Glutamatergic neuron (in vitro differentiated cells): Measurements from ENCODE around the gene BTBD8. TPM values are rescaled to one million over a fixed set of nuclear protein-coding genes. Genes with fewer than 3 reads are reported as not detected.
A peak's percentile ranks its signal among the peaks of the same experiment; 100 is the strongest.

Experiments
- DNase-seq: peaks from one replicate; pipeline ENCODE4 v3.0.0; 2022
- H3K27ac Mint-ChIP-seq: one replicate; pipeline ENCODE4 v1.8.0; 2020; ENCODE audit warnings: mild to moderate bottlenecking, mixed read lengths, inconsistent platforms; ENCODE audit not compliant: unreplicated experiment
- H3K27me3 Mint-ChIP-seq: one replicate; pipeline ENCODE4 v1.8.0; 2020; ENCODE audit warnings: mild to moderate bottlenecking, moderate library complexity, mixed read lengths, inconsistent platforms; ENCODE audit not compliant: unreplicated experiment
- H3K36me3 Mint-ChIP-seq: one replicate; pipeline ENCODE4 v1.8.0; 2020; ENCODE audit warnings: mild to moderate bottlenecking, mixed read lengths, inconsistent platforms; ENCODE audit not compliant: unreplicated experiment
- H3K4me1 Mint-ChIP-seq: one replicate; pipeline ENCODE4 v1.8.0; 2020; ENCODE audit warnings: mild to moderate bottlenecking, low read depth, mixed read lengths, inconsistent platforms; ENCODE audit not compliant: unreplicated experiment
- H3K4me3 Mint-ChIP-seq: one replicate; pipeline ENCODE4 v1.8.0; 2020; ENCODE audit warnings: mild to moderate bottlenecking, mixed read lengths, inconsistent platforms; ENCODE audit not compliant: unreplicated experiment
- H3K9me3 Mint-ChIP-seq: one replicate; pipeline ENCODE4 v1.8.0; 2020; ENCODE audit warnings: mild to moderate bottlenecking, moderate library complexity, mixed read lengths, inconsistent platforms; ENCODE audit not compliant: unreplicated experiment
- CTCF ChIP-seq: fragments of 200-600 bp; sonication (generic); IDR thresholded peaks from one replicate; pipeline ENCODE4 v1.5.0; 2021; ENCODE audit not compliant: partially characterized antibody, unreplicated experiment
- total RNA-seq: library from RNA; stranded (reverse); fragmentation: NEBNext Ultra II Directional; extraction: Animal tissue kit (Norgen Biotek cat#: 25700); gene quantifications from one replicate; pipeline ENCODE4 v1.2.1, GENCODE V29; 2021; ENCODE audit not compliant: unreplicated experiment

Gene BTBD8
- total RNA-seq, 1 donor from 2014 or later = 13.4 TPM

- Mint-ChIP-seq H3K27me3 (no peaks in the 10 kb centered on the region), H3K36me3 (peaks cover 8% of the 10 kb centered on the region), H3K9me3 (peaks cover 5% of the 10 kb centered on the region), H3K4me1 (no peaks in the 10 kb centered on the region), H3K4me3 (no peak overlapping the region), H3K27ac (no peak overlapping the region)
- DNase-seq = no peak
- no peak for TF ChIP-seq CTCF
These were observed 74.8 kb downstream of the BTBD8 start for GRCh38 chr1:92154934-92155333.

GRCh38 chr1:92159593-92159992, 79.4 kb downstream of the BTBD8 start:
- H3K4me3 Mint-ChIP-seq = no peak overlapping the region
- no peaks in the 10 kb centered on the region for H3K27me3 Mint-ChIP-seq
- H3K4me1 Mint-ChIP-seq = no peaks in the 10 kb centered on the region
- peaks cover 8% of the 10 kb centered on the region for H3K9me3 Mint-ChIP-seq
- H3K27ac Mint-ChIP-seq = no peak overlapping the region
- no peak for DNase-seq
- peaks cover 16% of the 10 kb centered on the region for H3K36me3 Mint-ChIP-seq
- no peak for TF ChIP-seq CTCF

GRCh38 chr1:92165389-92165788, 85.2 kb downstream of the BTBD8 start:
- TF ChIP-seq CTCF = no peak
- DNase-seq = no peak
- Mint-ChIP-seq H3K27me3 (no peaks in the 10 kb centered on the region), H3K27ac (no peak overlapping the region), H3K4me1 (no peaks in the 10 kb centered on the region), H3K36me3 (peaks cover 4% of the 10 kb centered on the region), H3K9me3 (peaks cover 3% of the 10 kb centered on the region), H3K4me3 (no peak overlapping the region)

GRCh38 chr1:92167151-92167550, 87.0 kb downstream of the BTBD8 start:
- Mint-ChIP-seq H3K4me1 (no peaks in the 10 kb centered on the region), H3K36me3 (no peaks in the 10 kb centered on the region), H3K4me3 (no peak overlapping the region), H3K27me3 (no peaks in the 10 kb centered on the region), H3K27ac (peak overlapping the region; percentile 62), H3K9me3 (no peaks in the 10 kb centered on the region)
- no peak for TF ChIP-seq CTCF
- no peak for DNase-seq

- Mint-ChIP-seq H3K4me1 (no peaks in the 10 kb centered on the region), H3K36me3 (no peaks in the 10 kb centered on the region), H3K27me3 (peaks cover 2% of the 10 kb centered on the region), H3K4me3 (peak overlapping the region; percentile 88), H3K27ac (peak overlapping the region; percentile 96), H3K9me3 (no peaks in the 10 kb centered on the region)
- peak; percentile 18 for DNase-seq
- TF ChIP-seq CTCF = no peak
These were observed 88.5 kb downstream of the BTBD8 start for GRCh38 chr1:92168657-92169056.
